ENCODE results near the gene ZNF627. TPM values are rescaled to one million over a fixed set of nuclear protein-coding genes. Genes with fewer than 3 reads are reported as not detected.

Gene ZNF627
- total RNA-seq, 4 donors from 2014 or later, result 6.1 to 8.9 (median 7.9) TPM

GRCh38 chr19:11578258-11579142 lies 18.8 kb upstream of the ZNF627 start:
- Histone ChIP-seq H3K27me3 (peaks cover 3% of the 10 kb centered on the region), H3K36me3 (no peaks in the 10 kb centered on the region), H3K27ac (peak overlapping the region; percentile 65), H3K4me3 (peak overlapping the region; percentile 53), H3K4me1 (peaks cover 37% of the 10 kb centered on the region), H3K9me3 (no peaks in the 10 kb centered on the region)
- 12% methylated on average over 15 of the region's 62 CpGs for WGBS
- no peak for DNase-seq (ENCODE audit: low spot score in 2 of 2)
- TF ChIP-seq EP300 (IDR thresholded peaks at IDR 0.05), result no peak

- Histone ChIP-seq H3K4me3 (no peak overlapping the region), H3K27me3 (peaks cover 3% of the 10 kb centered on the region), H3K4me1 (peaks cover 37% of the 10 kb centered on the region), H3K36me3 (no peaks in the 10 kb centered on the region), H3K27ac (peak overlapping the region; percentile 52), H3K9me3 (no peaks in the 10 kb centered on the region)
- TF ChIP-seq EP300 (IDR thresholded peaks at IDR 0.05) (no peak), POLR2A (IDR thresholded peaks at IDR 0.05) (no peak), POLR2AphosphoS5 (IDR thresholded peaks at IDR 0.05) (no peak)
- TF ChIP-seq, protein P1, sequence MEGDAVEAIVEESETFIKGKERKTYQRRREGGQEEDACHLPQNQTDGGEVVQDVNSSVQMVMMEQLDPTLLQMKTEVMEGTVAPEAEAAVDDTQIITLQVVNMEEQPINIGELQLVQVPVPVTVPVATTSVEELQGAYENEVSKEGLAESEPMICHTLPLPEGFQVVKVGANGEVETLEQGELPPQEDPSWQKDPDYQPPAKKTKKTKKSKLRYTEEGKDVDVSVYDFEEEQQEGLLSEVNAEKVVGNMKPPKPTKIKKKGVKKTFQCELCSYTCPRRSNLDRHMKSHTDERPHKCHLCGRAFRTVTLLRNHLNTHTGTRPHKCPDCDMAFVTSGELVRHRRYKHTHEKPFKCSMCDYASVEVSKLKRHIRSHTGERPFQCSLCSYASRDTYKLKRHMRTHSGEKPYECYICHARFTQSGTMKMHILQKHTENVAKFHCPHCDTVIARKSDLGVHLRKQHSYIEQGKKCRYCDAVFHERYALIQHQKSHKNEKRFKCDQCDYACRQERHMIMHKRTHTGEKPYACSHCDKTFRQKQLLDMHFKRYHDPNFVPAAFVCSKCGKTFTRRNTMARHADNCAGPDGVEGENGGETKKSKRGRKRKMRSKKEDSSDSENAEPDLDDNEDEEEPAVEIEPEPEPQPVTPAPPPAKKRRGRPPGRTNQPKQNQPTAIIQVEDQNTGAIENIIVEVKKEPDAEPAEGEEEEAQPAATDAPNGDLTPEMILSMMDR (IDR thresholded peaks at IDR 0.05), result no peak
- 73% methylated on average over 4 of the region's 4 CpGs for WGBS
- DNase-seq (ENCODE audit: low spot score in 2 of 2), result no peak
These were observed 17.2 kb upstream of the ZNF627 start for GRCh38 chr19:11580116-11580515.

GRCh38 chr19:11581740-11582139 lies 15.5 kb upstream of the ZNF627 start:
- peak overlapping the region; percentile 46 for H3K27ac ChIP-seq
- TF ChIP-seq POLR2AphosphoS5 (IDR thresholded peaks at IDR 0.05) (no peak), POLR2A (IDR thresholded peaks at IDR 0.05) (no peak), EP300 (IDR thresholded peaks at IDR 0.05) (no peak)
- TF ChIP-seq, protein P1 (IDR thresholded peaks at IDR 0.05), result no peak
- WGBS, result 34% methylated on average over 3 of the region's 3 CpGs
- no peaks in the 10 kb centered on the region for H3K9me3 ChIP-seq
- peaks cover 37% of the 10 kb centered on the region for H3K4me1 ChIP-seq
- no peak for DNase-seq (ENCODE audit: low spot score in 2 of 2)
- H3K36me3 ChIP-seq, result no peaks in the 10 kb centered on the region
- H3K4me3 ChIP-seq, result no peak overlapping the region
- peaks cover 3% of the 10 kb centered on the region for H3K27me3 ChIP-seq

GRCh38 chr19:11586331-11586730 lies 11.0 kb upstream of the ZNF627 start:
- Histone ChIP-seq H3K36me3 (no peaks in the 10 kb centered on the region), H3K4me1 (peaks cover 13% of the 10 kb centered on the region), H3K4me3 (no peak overlapping the region), H3K27me3 (no peaks in the 10 kb centered on the region), H3K27ac (no peak overlapping the region), H3K9me3 (no peaks in the 10 kb centered on the region)
- no peak for DNase-seq (ENCODE audit: low spot score in 2 of 2)
- WGBS, result 48% methylated on average over 6 of the region's 6 CpGs
- TF ChIP-seq, protein P1 (IDR thresholded peaks at IDR 0.05), result no peak
- no peak for TF ChIP-seq POLR2AphosphoS5 (IDR thresholded peaks at IDR 0.05)

DNA sequence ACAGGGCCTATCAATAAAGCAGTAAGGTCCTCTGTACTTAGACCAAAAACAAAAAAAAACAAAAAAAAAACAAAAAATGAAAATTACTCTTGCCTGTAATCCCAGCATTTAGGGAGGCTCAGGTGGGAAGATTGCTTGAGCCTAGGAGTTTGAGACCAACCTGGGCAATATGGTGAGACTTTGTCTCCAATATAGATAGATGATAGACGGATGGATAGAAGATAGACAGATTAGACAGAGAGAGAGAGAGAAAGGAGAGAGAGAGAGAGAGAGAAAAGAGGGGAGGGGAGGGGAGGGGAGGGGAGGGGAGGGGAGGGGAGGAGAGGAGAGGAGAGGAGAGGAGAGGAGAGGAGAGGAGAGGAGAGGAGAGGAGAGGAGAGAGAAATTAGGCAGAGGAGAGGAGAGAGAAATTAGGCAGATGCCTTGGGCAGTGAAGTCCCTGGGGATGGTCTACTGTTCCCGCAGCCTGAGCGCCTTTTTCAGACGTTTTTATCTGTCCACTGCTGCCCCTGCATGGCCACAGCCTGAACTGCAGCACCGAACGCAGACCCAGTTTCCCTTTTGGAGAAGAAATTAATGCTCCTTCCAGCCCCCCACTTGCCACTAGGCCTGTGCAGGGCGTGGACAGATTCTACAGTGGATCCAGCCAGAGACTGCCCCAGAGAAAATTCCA lies 9.8 kb upstream of the ZNF627 start:
- Histone ChIP-seq H3K4me3 (peak overlapping the region; percentile 12), H3K27ac (no peak overlapping the region), H3K4me1 (peaks cover 7% of the 10 kb centered on the region), H3K27me3 (no peaks in the 10 kb centered on the region), H3K9me3 (no peaks in the 10 kb centered on the region), H3K36me3 (no peaks in the 10 kb centered on the region)
- DNase-seq (ENCODE audit: low spot score in 2 of 2), result peak; percentile 80 to 85
- TF ChIP-seq POLR2A (IDR thresholded peaks at IDR 0.05) (no peak), POLR2AphosphoS5 (IDR thresholded peaks at IDR 0.05) (no peak), EP300 (IDR thresholded peaks at IDR 0.05) (no peak)
- TF ChIP-seq, protein P1 (IDR thresholded peaks at IDR 0.05), result peak; percentile 90 to 91
- 3% methylated on average over 7 of the region's 7 CpGs for WGBS
